Keratinocyte (primary cell): Measurements from ENCODE around the gene MCM5. TPM values are rescaled to one million over a fixed set of nuclear protein-coding genes. Genes with fewer than 3 reads are reported as not detected.

ENCODE experiments used
- DNase-seq: peaks from one replicate; pipeline ENCODE4 v3.0.0-alpha.2; 2011; ENCODE audit warnings: low read depth, missing footprints, low spot score
- FAIRE-seq: peaks from 2 replicates; lab custom pipeline; 2011; peaks lifted over from hg19 to GRCh38; lab: Jason Lieb, UNC
- H2AFZ ChIP-seq: 2 replicates; pipeline ENCODE4 v1.6.0; 2012; ENCODE audit warnings: low read length, control low read depth, inconsistent platforms; ENCODE audit not compliant: control insufficient read depth
- H3K27ac ChIP-seq: 2 replicates; pipeline ENCODE4 v1.5.1; 2011; ENCODE audit warnings: low read length; ENCODE audit not compliant: control insufficient read depth, insufficient read depth
- H3K27me3 ChIP-seq: 3 replicates; pipeline ENCODE4 v1.6.0; 2011; ENCODE audit warnings: low read length; ENCODE audit not compliant: control insufficient read depth, insufficient read depth; ENCODE audit errors: extremely low read depth
- H3K36me3 ChIP-seq, 2 experiments: 2 replicates in 1 of 2; 3 replicates in 1 of 2; pipeline ENCODE4 v1.5.1; 2011; ENCODE audit warnings: low read length in 2 of 2, mild to moderate bottlenecking in 1 of 2; ENCODE audit not compliant: control insufficient read depth in 2 of 2, insufficient read depth in 2 of 2; ENCODE audit errors: extremely low read depth in 1 of 2
- H3K4me1 ChIP-seq: 3 replicates; pipeline ENCODE4 v1.5.1; 2011; ENCODE audit warnings: low read length; ENCODE audit not compliant: control insufficient read depth, insufficient read depth; ENCODE audit errors: extremely low read depth
- H3K4me2 ChIP-seq: 3 replicates; pipeline ENCODE4 v1.6.0; 2011; ENCODE audit warnings: low read depth, low read length; ENCODE audit not compliant: control insufficient read depth, insufficient read depth; ENCODE audit errors: extremely low read depth
- H3K4me3 ChIP-seq, 3 experiments: fragments of 200-600 bp in 1 of 3; sonication (generic) in 1 of 3; 2 replicates in 2 of 3; 3 replicates in 1 of 3; pipeline ENCODE4 v1.5.1; 2011 to 2016; ENCODE audit warnings: low read length in 3 of 3, mild to moderate bottlenecking in 3 of 3, control low read depth in 2 of 3, inconsistent platforms in 1 of 3, low read depth in 1 of 3, mixed read lengths in 1 of 3, mixed run types in 1 of 3, moderate library complexity in 1 of 3; ENCODE audit not compliant: control insufficient read depth in 2 of 3, insufficient read depth in 2 of 3; ENCODE audit errors: extremely low read depth in 1 of 3
- H3K79me2 ChIP-seq: 2 replicates; pipeline ENCODE4 v1.6.0; 2012; ENCODE audit warnings: low read length; ENCODE audit not compliant: control insufficient read depth, insufficient read depth
- H3K9ac ChIP-seq: 3 replicates; pipeline ENCODE4 v1.6.0; 2011; ENCODE audit warnings: low read length; ENCODE audit not compliant: control insufficient read depth, insufficient read depth; ENCODE audit errors: extremely low read depth
- H3K9me1 ChIP-seq: 3 replicates; pipeline ENCODE4 v1.6.0; 2011; ENCODE audit warnings: low read length; ENCODE audit not compliant: control insufficient read depth, insufficient read depth; ENCODE audit errors: extremely low read depth
- H3K9me3 ChIP-seq: 2 replicates; pipeline ENCODE4 v1.5.1; 2012; ENCODE audit warnings: low read depth, low read length; ENCODE audit not compliant: control insufficient read depth
- H4K20me1 ChIP-seq: 3 replicates; pipeline ENCODE4 v1.6.0; 2011; ENCODE audit warnings: low read length; ENCODE audit not compliant: control insufficient read depth, insufficient read depth; ENCODE audit errors: extremely low read depth
- CTCF ChIP-seq, 3 experiments: IDR thresholded peaks in 1 of 3; conservative IDR thresholded peaks in 1 of 3; optimal IDR thresholded peaks in 1 of 3; 2 replicates in 2 of 3; 3 replicates in 1 of 3; pipeline versions ENCODE3 to v1.5.1; 2011; ENCODE audit warnings: low read length in 3 of 3, mild to moderate bottlenecking in 3 of 3, moderate library complexity in 2 of 3, control low read depth in 1 of 3, inconsistent platforms in 1 of 3; ENCODE audit not compliant: insufficient read depth in 2 of 3; ENCODE audit errors: extremely low read depth in 1 of 3
- EZH2 ChIP-seq: IDR thresholded peaks from one replicate; pipeline ENCODE4 v1.6.1; 2012; ENCODE audit warnings: inconsistent platforms, mild to moderate bottlenecking, low read length, moderate library complexity
- dilution Hi-C: fragments of 300-500 bp; cut with MboI; formaldehyde crosslinking; loops from one replicate; pipeline ENCODE4 v1.7.0; 2020; ENCODE audit warnings: low sequenced_read_pairs; ENCODE audit not compliant: extremely low pct_ligation_motif_present
- polyA plus RNA-seq, 5 experiments: library from polyadenylated mRNA; depleted of rRNA in 3 of 5; stranded (reverse) in 3 of 5; stranded (forward) in 1 of 5; unstranded in 1 of 5; fragments of >200 nt; gene quantifications; 1 replicate in 1 of 5; 2 replicates in 3 of 5; 3 replicates in 1 of 5; pipeline versions ENCODE4 v1.2.1 to v1.2.3, GENCODE V29; 2011 to 2012; ENCODE audit warnings: missing spikeins in 2 of 5, low read depth in 1 of 5, low replicate concordance in 1 of 5

MCM5 gene
- polyA plus RNA-seq, 1 donor (not counting 4 experiments of a cell fraction or from before 2014, with no cell fraction given), result 24.4 TPM

DNA sequence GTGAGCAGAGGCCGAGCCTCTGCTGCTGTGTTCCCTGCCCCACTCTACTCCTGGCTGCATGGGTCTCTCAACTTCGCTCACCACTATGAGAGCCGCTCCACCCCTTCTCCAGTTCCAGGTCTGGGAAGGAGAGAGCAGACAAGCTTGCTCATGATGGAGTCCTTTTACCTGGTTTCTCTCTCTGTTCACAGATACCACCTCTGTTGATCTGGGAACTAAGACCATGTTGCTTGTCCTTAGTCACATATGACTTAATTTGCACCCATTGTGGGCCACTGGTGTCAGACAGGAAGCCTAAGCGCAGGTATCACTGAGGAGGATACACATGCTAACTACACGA, 26.8 kb downstream of the MCM5 start:
- dilution Hi-C loops, result no loop called here
- H3K9me3 ChIP-seq, result no peaks in the 10 kb centered on the region
- no peaks in the 10 kb centered on the region for H3K79me2 ChIP-seq
- no peak for DNase-seq
- H3K9ac ChIP-seq, result no peak overlapping the region
- TF ChIP-seq EZH2 (no peak), CTCF (optimal IDR thresholded peaks at IDR 0.05 in 1 of 3, IDR thresholded peaks at IDR 0.05 in 1 of 3, conservative IDR thresholded peaks at IDR 0.05 in 1 of 3; ENCODE audit: extremely low read depth in 1 of 3, insufficient read depth in 2 of 3, low read length in 3 of 3) (no peak)
- H2AFZ ChIP-seq, result no peak overlapping the region
- peaks cover 10% of the 10 kb centered on the region for H3K4me1 ChIP-seq
- H4K20me1 ChIP-seq, result no peaks in the 10 kb centered on the region
- peaks cover 0 to 14% of the 10 kb centered on the region in 2 experiments for H3K36me3 ChIP-seq
- FAIRE-seq, result no peak
- H3K27me3 ChIP-seq, result no peaks in the 10 kb centered on the region
- H3K9me1 ChIP-seq, result no peaks in the 10 kb centered on the region
- H3K27ac ChIP-seq, result no peak overlapping the region
- H3K4me2 ChIP-seq, result no peak overlapping the region
- H3K4me3 ChIP-seq, result no peak overlapping the region

- Histone ChIP-seq H4K20me1 (no peaks in the 10 kb centered on the region), H3K9me1 (no peaks in the 10 kb centered on the region), H3K36me3 (peaks cover 0 to 14% of the 10 kb centered on the region in 2 experiments), H3K27ac (peak overlapping the region; percentile 64), H3K27me3 (no peaks in the 10 kb centered on the region), H3K9ac (peak overlapping the region; percentile 44), H3K4me3 (no peak overlapping the region), H3K4me1 (peaks cover 10% of the 10 kb centered on the region), H2AFZ (peak overlapping the region; percentile 47), H3K9me3 (peaks cover 12% of the 10 kb centered on the region), H3K79me2 (no peaks in the 10 kb centered on the region), H3K4me2 (no peak overlapping the region)
- no peak for TF ChIP-seq EZH2
- TF ChIP-seq CTCF (optimal IDR thresholded peaks at IDR 0.05 in 1 of 3, IDR thresholded peaks at IDR 0.05 in 1 of 3, conservative IDR thresholded peaks at IDR 0.05 in 1 of 3; ENCODE audit: extremely low read depth in 1 of 3, insufficient read depth in 2 of 3, low read length in 3 of 3), result peak; percentile 88 to 99 (median 94)
- FAIRE-seq (peak; percentile 63), DNase-seq (peak; percentile 40)
- dilution Hi-C loops, result no loop called here
Observed at GRCh38 chr22:35430897-35431322, 31.0 kb downstream of the MCM5 start.
